Measurements from ENCODE around the gene ARHGEF40. TPM values are rescaled to one million over a fixed set of nuclear protein-coding genes. Genes with fewer than 3 reads are reported as not detected.

The ARHGEF40 gene
- total RNA-seq, 1 donor from 2014 or later: 65.8 TPM

DNA sequence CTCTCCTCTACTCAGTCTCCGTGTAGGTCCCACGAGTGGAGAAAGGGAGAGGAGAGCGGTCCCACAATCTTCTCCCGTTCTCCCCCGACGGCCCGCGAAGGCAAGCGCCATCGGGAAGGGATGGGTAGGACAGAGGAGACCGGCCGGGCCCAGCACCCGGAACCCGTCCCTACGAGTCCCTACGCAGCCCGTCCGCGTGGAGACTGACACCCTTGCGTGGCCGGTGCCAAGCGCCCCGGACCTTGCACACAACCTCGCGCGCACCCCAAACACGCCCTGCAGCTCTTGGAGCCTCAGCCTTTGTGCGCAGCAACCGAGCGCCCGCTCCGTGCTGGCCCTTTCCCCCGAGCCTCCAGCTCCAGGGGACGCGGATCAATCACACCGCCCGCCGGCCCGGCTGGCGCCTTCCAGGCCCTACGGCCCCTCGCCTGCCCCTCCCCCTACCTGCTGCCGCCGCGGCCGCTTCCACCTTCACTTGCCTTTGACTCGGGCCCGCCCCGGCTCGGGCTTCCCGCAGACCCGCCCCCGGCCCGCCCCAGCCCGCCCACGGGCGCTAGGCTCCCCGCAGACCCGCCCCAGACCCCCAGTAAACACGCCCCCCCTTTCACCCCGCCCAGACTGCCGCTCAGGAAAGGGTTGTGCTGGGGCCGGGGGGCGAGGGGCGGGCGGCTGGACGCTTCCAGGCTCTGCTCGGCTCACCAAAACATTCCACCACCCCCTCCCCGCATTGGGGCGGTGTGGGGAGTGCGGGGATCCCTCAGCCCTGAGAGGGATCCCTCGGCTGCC lies 45.3 kb upstream of the ARHGEF40 start, which contains the start of gene NDRG2:
Gene NDRG2, minus strand, starts transcription at position 477 of the 786 bp plus-strand sequence. CDS start 1,746 bp downstream, outside the sequence.
- Mint-ChIP-seq H3K9me3 (no peaks in the 10 kb centered on the region), H3K27ac (peak within 1 kb of the TSS; percentile 88), H3K36me3 (peaks cover 8% of the 10 kb centered on the region), H3K4me1 (ENCODE audit: unreplicated experiment) (peaks cover 26% of the 10 kb centered on the region), H3K4me3 (peak within 1 kb of the TSS; percentile 92), H3K27me3 (peaks cover 8% of the 10 kb centered on the region)
- peak; percentile 87 for DNase-seq (ENCODE audit: extremely low spot score, unreplicated experiment)
- TF ChIP-seq, protein P1, sequence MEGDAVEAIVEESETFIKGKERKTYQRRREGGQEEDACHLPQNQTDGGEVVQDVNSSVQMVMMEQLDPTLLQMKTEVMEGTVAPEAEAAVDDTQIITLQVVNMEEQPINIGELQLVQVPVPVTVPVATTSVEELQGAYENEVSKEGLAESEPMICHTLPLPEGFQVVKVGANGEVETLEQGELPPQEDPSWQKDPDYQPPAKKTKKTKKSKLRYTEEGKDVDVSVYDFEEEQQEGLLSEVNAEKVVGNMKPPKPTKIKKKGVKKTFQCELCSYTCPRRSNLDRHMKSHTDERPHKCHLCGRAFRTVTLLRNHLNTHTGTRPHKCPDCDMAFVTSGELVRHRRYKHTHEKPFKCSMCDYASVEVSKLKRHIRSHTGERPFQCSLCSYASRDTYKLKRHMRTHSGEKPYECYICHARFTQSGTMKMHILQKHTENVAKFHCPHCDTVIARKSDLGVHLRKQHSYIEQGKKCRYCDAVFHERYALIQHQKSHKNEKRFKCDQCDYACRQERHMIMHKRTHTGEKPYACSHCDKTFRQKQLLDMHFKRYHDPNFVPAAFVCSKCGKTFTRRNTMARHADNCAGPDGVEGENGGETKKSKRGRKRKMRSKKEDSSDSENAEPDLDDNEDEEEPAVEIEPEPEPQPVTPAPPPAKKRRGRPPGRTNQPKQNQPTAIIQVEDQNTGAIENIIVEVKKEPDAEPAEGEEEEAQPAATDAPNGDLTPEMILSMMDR (conservative IDR thresholded peaks at IDR 0.05): no peak

- H3K27ac Mint-ChIP-seq: peak overlapping the region; percentile 56
- peaks cover 8% of the 10 kb centered on the region for H3K36me3 Mint-ChIP-seq
- DNase-seq (ENCODE audit: extremely low spot score, unreplicated experiment): no peak
- TF ChIP-seq, protein P1 (conservative IDR thresholded peaks at IDR 0.05): no peak
- peaks cover 8% of the 10 kb centered on the region for H3K27me3 Mint-ChIP-seq
- H3K9me3 Mint-ChIP-seq: no peaks in the 10 kb centered on the region
- H3K4me3 Mint-ChIP-seq: peak overlapping the region; percentile 91
- peaks cover 25% of the 10 kb centered on the region for H3K4me1 Mint-ChIP-seq (ENCODE audit: unreplicated experiment)
Observed at GRCh38 chr14:21025371-21026273, 44.5 kb upstream of the ARHGEF40 start.

DNA sequence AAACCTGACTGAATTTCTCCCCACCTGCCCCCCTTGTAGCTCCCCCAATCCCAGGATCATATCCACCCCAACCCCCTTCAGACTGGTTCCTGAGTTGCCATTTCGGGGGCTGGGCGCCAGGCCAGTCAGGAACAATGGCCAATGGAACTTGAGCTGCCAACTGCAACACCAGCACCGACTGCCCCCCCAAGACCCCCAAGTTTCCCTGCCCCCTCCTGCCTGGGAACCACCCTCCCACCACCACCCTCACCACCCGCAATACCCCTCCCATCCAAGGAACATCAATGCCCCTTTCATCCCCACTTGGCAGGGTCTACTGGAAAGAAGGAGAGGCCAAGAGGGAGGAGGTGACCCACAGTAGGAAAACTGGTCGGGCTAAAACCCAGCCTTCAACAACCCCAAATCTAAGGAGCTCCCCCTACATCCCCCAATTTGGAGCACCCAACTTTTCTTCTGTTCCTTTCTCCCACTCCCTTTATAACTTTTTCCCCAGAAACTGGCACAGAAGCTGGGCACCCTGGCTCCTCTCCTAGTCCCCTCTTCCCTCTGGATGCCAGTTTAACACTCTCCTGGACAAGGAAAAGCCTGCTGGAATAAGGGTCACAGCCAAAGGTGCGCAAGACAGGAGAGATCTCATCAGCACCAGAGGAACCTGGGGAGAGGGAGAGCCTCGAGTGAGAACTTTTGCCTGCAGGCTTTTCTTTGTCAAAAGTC lies 43.7 kb upstream of the ARHGEF40 start:
- H3K4me1 Mint-ChIP-seq (ENCODE audit: unreplicated experiment): peaks cover 21% of the 10 kb centered on the region
- peaks cover 8% of the 10 kb centered on the region for H3K27me3 Mint-ChIP-seq
- H3K27ac Mint-ChIP-seq: peak overlapping the region; percentile 61

DNA sequence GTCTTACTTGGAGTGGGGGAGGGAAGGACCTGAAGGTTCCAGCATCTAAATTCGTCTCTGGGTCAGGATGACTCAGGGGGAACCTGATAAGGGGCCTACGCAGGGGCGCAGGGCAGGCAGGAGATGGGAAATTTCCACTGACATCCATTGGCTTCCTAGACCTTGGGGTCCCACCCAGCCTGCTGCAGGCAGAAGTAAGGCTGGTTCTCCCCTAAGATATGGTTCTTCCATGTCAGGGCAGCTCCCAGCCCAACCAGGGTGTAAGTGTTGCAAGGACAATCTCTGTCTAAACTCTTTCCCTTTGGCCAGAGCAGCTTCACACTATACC lies 43.2 kb upstream of the ARHGEF40 start:
- Mint-ChIP-seq H3K27ac (peak overlapping the region; percentile 61), H3K4me3 (peak overlapping the region; percentile 76), H3K36me3 (peaks cover 4% of the 10 kb centered on the region), H3K4me1 (ENCODE audit: unreplicated experiment) (peaks cover 21% of the 10 kb centered on the region), H3K9me3 (no peaks in the 10 kb centered on the region), H3K27me3 (peaks cover 8% of the 10 kb centered on the region)
- no peak for DNase-seq (ENCODE audit: extremely low spot score, unreplicated experiment)
- TF ChIP-seq, protein P1 (conservative IDR thresholded peaks at IDR 0.05): no peak

More for the DNA sequence above, 43.7 kb upstream of the ARHGEF40 start:
- Mint-ChIP-seq H3K9me3 (no peaks in the 10 kb centered on the region), H3K4me3 (peak overlapping the region; percentile 91), H3K36me3 (peaks cover 4% of the 10 kb centered on the region)
- TF ChIP-seq, protein P1 (conservative IDR thresholded peaks at IDR 0.05): no peak
- DNase-seq (ENCODE audit: extremely low spot score, unreplicated experiment): no peak

- Mint-ChIP-seq H3K9me3 (no peaks in the 10 kb centered on the region), H3K27ac (no peak within 1 kb of the TSS), H3K4me1 (ENCODE audit: unreplicated experiment) (peaks cover 10% of the 10 kb centered on the region), H3K27me3 (peaks cover 4% of the 10 kb centered on the region), H3K36me3 (no peaks in the 10 kb centered on the region), H3K4me3 (no peak within 1 kb of the TSS)
- TF ChIP-seq, protein P1 (conservative IDR thresholded peaks at IDR 0.05): no peak
- no peak for DNase-seq (ENCODE audit: extremely low spot score, unreplicated experiment)
Observed at GRCh38 chr14:21029917-21030316, 40.2 kb upstream of the ARHGEF40 start, which contains the start of gene TPPP2. Gene TPPP2 (plus strand): TSS chr14:21030217. CDS start chr14:21030582, 365 bp downstream.
